8988T (cell line): ENCODE results near the gene RNF39.
"Not testable (repeated sequence)": the region's sequence is repeated elsewhere in the genome, so short reads cannot be mapped to it uniquely, and the experiment has no call there.

Experiments
- DNase-seq: peaks from one replicate; pipeline ENCODE4 v3.0.0; 2011

Gene RNF39

DNA sequence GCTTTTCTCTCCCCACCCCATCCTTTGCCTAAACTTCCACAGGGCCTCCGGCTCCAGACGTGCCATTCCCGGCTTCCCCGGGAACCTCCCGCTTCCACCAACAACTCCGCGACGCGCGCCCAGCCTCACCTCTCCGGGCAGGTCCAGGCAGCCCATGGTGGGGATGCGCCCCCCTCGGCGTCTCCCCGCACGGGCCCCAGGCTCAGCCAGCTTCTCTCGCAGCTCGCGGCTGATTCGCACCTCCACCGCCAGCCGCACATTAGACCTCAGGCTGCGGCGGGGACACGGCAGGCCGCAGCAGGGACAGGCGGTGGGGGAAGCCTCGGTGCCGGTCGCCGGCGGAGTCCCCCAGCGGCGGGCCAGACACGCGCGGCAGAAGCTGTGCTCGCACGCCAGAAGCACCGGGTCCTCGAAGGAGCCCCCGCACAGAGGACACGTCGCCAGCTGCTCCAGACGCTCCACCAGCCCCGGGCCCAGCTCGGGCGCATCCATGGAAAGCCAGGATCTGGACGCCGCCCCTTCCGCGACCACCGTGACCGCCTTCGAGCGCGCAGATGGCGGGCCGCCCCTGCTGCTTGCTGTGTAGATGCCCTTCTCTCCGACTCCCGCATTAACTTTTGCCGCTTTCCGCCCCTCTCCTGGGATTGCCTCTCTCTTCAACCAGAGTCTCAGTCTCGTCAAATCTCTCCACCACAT lies at the start of gene RNF39:
TSS of gene RNF39 (minus strand) at position 676 of the 696 bp plus-strand sequence. CDS start at position 492, 184 bp downstream.
- no peak for DNase-seq

- no peak for DNase-seq
Observed at GRCh38 chr6:30122515-30122914, 46.9 kb upstream of the RNF39 start.

- DNase-seq = no peak
Observed at GRCh38 chr6:30121446-30122366, 46.1 kb upstream of the RNF39 start.

GRCh38 chr6:30118691-30119090 lies 43.1 kb upstream of the RNF39 start:
- DNase-seq = not testable (repeated sequence)

- no peak for DNase-seq
Observed at GRCh38 chr6:30116724-30117123, 41.2 kb upstream of the RNF39 start.

DNA sequence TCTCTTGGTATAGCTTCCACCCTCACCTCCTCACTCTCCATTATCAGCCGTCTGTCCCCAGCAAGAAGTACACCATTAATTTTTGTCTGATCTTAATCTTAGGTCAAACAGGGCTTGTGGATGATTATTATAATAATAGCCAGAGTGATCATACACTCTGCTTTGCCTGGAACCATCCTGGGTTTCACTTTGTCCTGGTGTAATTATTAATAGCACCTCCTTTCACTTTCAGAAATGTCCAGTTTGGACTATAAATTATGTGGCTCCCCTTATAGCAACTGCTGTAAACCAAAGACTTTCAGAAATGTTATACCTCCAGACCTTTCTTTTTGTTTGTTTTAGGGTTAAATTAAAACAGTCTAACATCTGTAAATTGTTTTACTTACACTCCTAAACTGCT lies 38.3 kb upstream of the RNF39 start:
- no peak for DNase-seq

DNA sequence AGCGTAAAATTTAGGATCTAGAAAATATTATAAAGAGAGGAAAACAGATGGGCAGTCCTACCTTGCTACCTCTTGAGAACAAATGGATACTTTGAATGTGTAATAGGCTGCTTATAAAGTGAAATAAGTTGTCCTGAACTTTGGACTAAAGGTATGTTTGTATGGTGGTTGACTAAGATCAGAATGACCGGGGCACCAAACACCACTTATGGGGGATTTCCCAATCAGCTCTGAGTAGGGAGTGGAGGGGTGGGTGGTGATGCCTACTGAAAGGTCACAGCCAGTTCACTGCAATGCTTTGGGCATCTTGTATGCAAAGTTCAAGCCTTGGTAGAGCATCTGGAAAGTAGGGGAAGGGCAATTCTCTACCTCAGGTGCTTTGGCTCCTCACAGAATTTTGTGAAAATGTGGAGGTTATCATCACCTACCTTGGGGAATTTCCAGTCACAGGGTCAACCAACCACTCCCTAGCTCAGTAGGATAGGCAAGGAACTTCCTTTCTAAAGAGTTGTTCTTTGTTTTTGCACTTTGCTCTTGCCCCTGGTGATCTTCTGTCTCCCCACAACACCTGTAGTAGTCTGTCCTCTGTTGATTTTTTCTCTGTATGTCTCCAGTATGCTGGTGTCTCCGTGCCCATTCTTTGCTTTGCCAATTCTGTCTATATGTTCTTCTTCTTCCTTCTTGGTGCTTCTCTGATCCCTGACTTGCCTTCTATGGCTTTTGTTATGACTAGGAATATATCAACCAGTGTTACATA lies 37.6 kb upstream of the RNF39 start, which contains the start of gene TRIM31:
TSS of gene TRIM31 (minus strand) at position 88 of the 757 bp plus-strand sequence. CDS start 285 bp downstream, outside the sequence.
- no peak for DNase-seq

- no peak for DNase-seq
Observed at GRCh38 chr6:30112402-30112994, 36.9 kb upstream of the RNF39 start.

GRCh38 chr6:30111266-30111856 lies 35.8 kb upstream of the RNF39 start:
- no peak for DNase-seq

DNA sequence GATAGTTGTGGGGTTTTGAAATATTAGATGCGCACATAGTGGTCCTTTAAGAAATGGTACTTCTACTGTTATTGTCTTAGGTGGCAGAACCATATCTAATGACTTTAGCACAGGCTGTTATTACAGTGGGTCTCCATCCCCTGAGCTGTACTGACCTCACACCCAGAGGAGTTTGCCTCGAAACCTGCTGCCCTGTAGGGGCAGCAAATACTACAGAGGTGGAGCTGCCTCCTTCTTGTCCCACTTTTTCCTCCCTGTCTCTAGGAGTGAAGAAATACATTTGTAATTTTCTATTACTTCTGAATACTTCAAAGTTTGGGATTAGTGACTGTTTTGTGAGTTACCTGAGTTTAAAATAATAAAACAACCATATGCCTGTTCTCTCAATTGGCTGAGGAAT lies 29.1 kb upstream of the RNF39 start:
- no peak for DNase-seq

GRCh38 chr6:30103872-30104179 lies 28.3 kb upstream of the RNF39 start:
- DNase-seq = no peak

GRCh38 chr6:30102970-30103871 lies 27.7 kb upstream of the RNF39 start:
- DNase-seq = peak; percentile 77

- no peak for DNase-seq
Observed at GRCh38 chr6:30102414-30102969, 26.9 kb upstream of the RNF39 start.

GRCh38 chr6:30101444-30102413 lies 26.2 kb upstream of the RNF39 start:
- peak; percentile 98 for DNase-seq

- DNase-seq = no peak
Observed at GRCh38 chr6:30100585-30101443, 25.2 kb upstream of the RNF39 start.

- DNase-seq = no peak
Observed at GRCh38 chr6:30100154-30100553, 24.6 kb upstream of the RNF39 start.

GRCh38 chr6:30097902-30098768 lies 22.6 kb upstream of the RNF39 start:
- DNase-seq = no peak

GRCh38 chr6:30096829-30097228 lies 21.3 kb upstream of the RNF39 start:
- no peak for DNase-seq
